Lower leg skin (tissue), 3 donors: Measurements from ENCODE around the gene FMO1.

Experiments
- POLR2A ChIP-seq, 2 donors: fragments of 450-650 bp; IDR thresholded peaks; one replicate each; pipeline ENCODE4 v1.6.1; 2016 to 2017; ENCODE audit warnings: antibody characterized with exemption in 2 of 2, mild to moderate bottlenecking in 1 of 2, moderate library complexity in 1 of 2
- TF ChIP-seq, protein P1 (sequence below), 3 donors: fragments of 450-650 bp; IDR thresholded peaks; one replicate each; pipeline ENCODE4 v1.5.1; 2016; ENCODE audit warnings: antibody characterized with exemption in 3 of 3, mild to moderate bottlenecking in 3 of 3, moderate library complexity in 2 of 3

- TF ChIP-seq, protein P1, sequence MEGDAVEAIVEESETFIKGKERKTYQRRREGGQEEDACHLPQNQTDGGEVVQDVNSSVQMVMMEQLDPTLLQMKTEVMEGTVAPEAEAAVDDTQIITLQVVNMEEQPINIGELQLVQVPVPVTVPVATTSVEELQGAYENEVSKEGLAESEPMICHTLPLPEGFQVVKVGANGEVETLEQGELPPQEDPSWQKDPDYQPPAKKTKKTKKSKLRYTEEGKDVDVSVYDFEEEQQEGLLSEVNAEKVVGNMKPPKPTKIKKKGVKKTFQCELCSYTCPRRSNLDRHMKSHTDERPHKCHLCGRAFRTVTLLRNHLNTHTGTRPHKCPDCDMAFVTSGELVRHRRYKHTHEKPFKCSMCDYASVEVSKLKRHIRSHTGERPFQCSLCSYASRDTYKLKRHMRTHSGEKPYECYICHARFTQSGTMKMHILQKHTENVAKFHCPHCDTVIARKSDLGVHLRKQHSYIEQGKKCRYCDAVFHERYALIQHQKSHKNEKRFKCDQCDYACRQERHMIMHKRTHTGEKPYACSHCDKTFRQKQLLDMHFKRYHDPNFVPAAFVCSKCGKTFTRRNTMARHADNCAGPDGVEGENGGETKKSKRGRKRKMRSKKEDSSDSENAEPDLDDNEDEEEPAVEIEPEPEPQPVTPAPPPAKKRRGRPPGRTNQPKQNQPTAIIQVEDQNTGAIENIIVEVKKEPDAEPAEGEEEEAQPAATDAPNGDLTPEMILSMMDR (IDR thresholded peaks at IDR 0.05), result peak in 1 of 3 donors; percentile 37
- TF ChIP-seq POLR2A (IDR thresholded peaks at IDR 0.05), result no peak
Observed at GRCh38 chr1:171245458-171246064, 2.7 kb upstream of the FMO1 start.
